MM.1S (cell line): ENCODE results near the gene ZNF771.

Experiments used
- DNase-seq: peaks from one replicate; pipeline ENCODE4 v3.0.0-alpha.2; 2015
- H2AFZ ChIP-seq: fragments of 300-600 bp; sonication (generic); 2 replicates; pipeline ENCODE4 v1.6.0; 2016; ENCODE audit warnings: antibody characterized with exemption, low read length
- H3F3A ChIP-seq: fragments of 300-600 bp; sonication (generic); 2 replicates; pipeline ENCODE4 v1.6.1; 2016; ENCODE audit warnings: mild to moderate bottlenecking, antibody characterized with exemption, low read length, moderate library complexity, mixed read lengths; ENCODE audit not compliant: insufficient read depth
- H3K27ac ChIP-seq: fragments of 300-600 bp; sonication (generic); 2 replicates; pipeline ENCODE4 v1.5.1; 2016; ENCODE audit warnings: mild to moderate bottlenecking, low read length
- H3K27me3 ChIP-seq: fragments of 300-600 bp; sonication (generic); replicated peaks from 2 replicates; pipeline ENCODE4 v1.6.0; 2016; ENCODE audit warnings: low read length; ENCODE audit not compliant: insufficient read depth
- H3K36me3 ChIP-seq: fragments of 300-600 bp; sonication (generic); replicated peaks from 2 replicates; pipeline ENCODE4 v1.6.1; 2016; ENCODE audit warnings: mild to moderate bottlenecking, low read length, mixed read lengths; ENCODE audit not compliant: insufficient read depth
- H3K4me1 ChIP-seq: fragments of 300-600 bp; sonication (generic); 2 replicates; pipeline ENCODE4 v1.6.1; 2016; ENCODE audit warnings: low read length, mixed read lengths
- H3K4me2 ChIP-seq: fragments of 300-600 bp; sonication (generic); 2 replicates; pipeline ENCODE4 v1.6.0; 2016; ENCODE audit warnings: low read depth, low read length
- H3K4me3 ChIP-seq: fragments of 300-600 bp; sonication (generic); 2 replicates; pipeline ENCODE4 v1.5.1; 2016; ENCODE audit warnings: low read length, mixed read lengths
- H3K79me2 ChIP-seq: fragments of 300-600 bp; sonication (generic); 2 replicates; pipeline ENCODE4 v1.6.1; 2016; ENCODE audit warnings: mixed run types, low read length, mixed read lengths
- H3K9ac ChIP-seq: fragments of 300-600 bp; sonication (generic); 2 replicates; pipeline ENCODE4 v1.6.1; 2016; ENCODE audit warnings: low read length, mixed read lengths
- H3K9me2 ChIP-seq: fragments of 300-600 bp; sonication (generic); replicated peaks from 2 replicates; pipeline ENCODE4 v1.6.1; 2016; ENCODE audit warnings: mild to moderate bottlenecking, low read length, mixed read lengths; ENCODE audit not compliant: insufficient read depth
- H3K9me3 ChIP-seq: fragments of 300-600 bp; sonication (generic); replicated peaks from 2 replicates; pipeline ENCODE4 v1.6.1; 2016; ENCODE audit warnings: mild to moderate bottlenecking, low read length, mixed read lengths; ENCODE audit not compliant: insufficient read depth
- H4K20me1 ChIP-seq: fragments of 300-600 bp; sonication (generic); 2 replicates; pipeline ENCODE4 v1.6.1; 2016; ENCODE audit warnings: mild to moderate bottlenecking, low read length, moderate library complexity, mixed read lengths; ENCODE audit not compliant: insufficient read depth
- CTCF ChIP-seq: fragments of 300-600 bp; sonication (generic); IDR thresholded peaks from 2 replicates; pipeline ENCODE4 v1.5.1; 2016; ENCODE audit warnings: antibody characterized with exemption, low read length, mixed read lengths
- EZH2 ChIP-seq: fragments of 300-600 bp; sonication (generic); optimal IDR thresholded peaks from 2 replicates; pipeline ENCODE3; 2017; ENCODE audit warnings: low read depth, mild to moderate bottlenecking, antibody characterized with exemption, low read length, mixed read lengths
- EZH2phosphoT487 ChIP-seq: fragments of 300-600 bp; sonication (generic); IDR thresholded peaks from 2 replicates; pipeline ENCODE4 v1.6.1; 2018; ENCODE audit warnings: antibody characterized with exemption, low read length

The ZNF771 gene

DNA sequence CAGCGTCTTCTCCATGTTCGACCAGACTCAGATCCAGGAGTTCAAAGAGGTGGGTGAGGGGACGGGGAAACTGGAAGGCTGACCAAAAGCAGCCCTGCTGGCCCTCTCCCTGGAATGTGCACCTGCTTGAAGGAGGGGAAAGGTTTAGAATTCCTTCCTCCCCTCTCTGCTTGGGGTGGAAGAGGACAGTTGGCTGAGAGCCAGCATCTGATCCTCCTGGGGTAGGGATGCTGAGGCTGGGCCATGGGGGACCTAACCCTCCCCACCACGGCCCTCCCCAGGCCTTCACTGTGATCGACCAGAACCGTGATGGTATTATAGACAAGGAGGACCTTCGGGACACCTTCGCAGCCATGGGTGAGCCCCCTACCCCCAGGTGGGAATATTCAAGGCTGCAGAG is 31.5 kb upstream of the ZNF771 start:
- Histone ChIP-seq H3K9me2 (no peaks in the 10 kb centered on the region), H4K20me1 (no peaks in the 10 kb centered on the region), H3K9ac (no peak overlapping the region), H3F3A (peaks cover 34% of the 10 kb centered on the region), H3K27ac (no peak overlapping the region), H3K36me3 (no peaks in the 10 kb centered on the region), H3K9me3 (no peaks in the 10 kb centered on the region), H3K4me1 (peaks cover 25% of the 10 kb centered on the region), H3K4me3 (no peak overlapping the region), H3K4me2 (no peak overlapping the region), H3K27me3 (no peaks in the 10 kb centered on the region), H2AFZ (no peak overlapping the region), H3K79me2 (peaks cover 18% of the 10 kb centered on the region)
- no peak for DNase-seq
- TF ChIP-seq EZH2 (no peak), EZH2phosphoT487 (no peak), CTCF (no peak)

DNA sequence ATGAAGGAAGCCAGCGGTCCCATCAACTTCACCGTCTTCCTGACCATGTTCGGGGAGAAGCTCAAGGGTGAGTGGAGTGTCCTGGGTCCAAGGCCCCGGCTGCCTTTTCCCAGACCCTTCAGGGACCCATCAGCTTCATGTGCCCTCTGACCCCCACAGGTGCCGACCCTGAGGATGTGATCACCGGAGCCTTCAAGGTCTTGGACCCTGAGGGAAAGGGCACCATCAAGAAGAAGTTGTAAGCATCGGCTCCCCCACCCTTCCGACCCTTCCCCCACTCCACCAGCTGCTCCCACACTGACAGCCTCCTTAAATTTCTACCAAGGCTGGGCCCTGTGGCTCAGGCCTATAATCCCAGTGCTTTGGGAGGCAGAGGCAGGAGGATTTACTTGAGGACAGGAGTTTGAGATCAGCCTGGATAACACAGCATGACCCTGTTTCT is 30.9 kb upstream of the ZNF771 start:
- peaks cover 35% of the 10 kb centered on the region for H3F3A ChIP-seq
- no peak overlapping the region for H3K27ac ChIP-seq
- no peak for DNase-seq
- no peaks in the 10 kb centered on the region for H4K20me1 ChIP-seq
- no peaks in the 10 kb centered on the region for H3K27me3 ChIP-seq
- H3K4me1 ChIP-seq = peaks cover 31% of the 10 kb centered on the region
- no peaks in the 10 kb centered on the region for H3K36me3 ChIP-seq
- TF ChIP-seq EZH2 (no peak), CTCF (no peak), EZH2phosphoT487 (no peak)
- H3K4me2 ChIP-seq = no peak overlapping the region
- H3K9me2 ChIP-seq = no peaks in the 10 kb centered on the region
- H3K9me3 ChIP-seq = no peaks in the 10 kb centered on the region
- no peak overlapping the region for H3K4me3 ChIP-seq
- H3K79me2 ChIP-seq = peaks cover 24% of the 10 kb centered on the region
- no peak overlapping the region for H2AFZ ChIP-seq
- no peak overlapping the region for H3K9ac ChIP-seq

- no peak for DNase-seq
- Histone ChIP-seq H3K4me1 (peaks cover 28% of the 10 kb centered on the region), H3K27me3 (no peaks in the 10 kb centered on the region), H3K36me3 (no peaks in the 10 kb centered on the region), H3K9me3 (no peaks in the 10 kb centered on the region), H3K9me2 (no peaks in the 10 kb centered on the region), H3K27ac (peak overlapping the region; percentile 98), H3F3A (peaks cover 35% of the 10 kb centered on the region), H3K4me2 (peak overlapping the region; percentile 95), H3K79me2 (peaks cover 32% of the 10 kb centered on the region), H3K4me3 (peak overlapping the region; percentile 68), H4K20me1 (no peaks in the 10 kb centered on the region), H2AFZ (peak overlapping the region; percentile 85), H3K9ac (peak overlapping the region; percentile 93)
- TF ChIP-seq EZH2phosphoT487 (no peak), CTCF (no peak), EZH2 (no peak)
Observed at GRCh38 chr16:30377050-30377811, 30.2 kb upstream of the ZNF771 start.
